ENCODE measurements around the gene CABYR.
A peak's percentile ranks its signal among the peaks of the same experiment; 100 is the strongest.

The CABYR gene

GRCh38 chr18:24138789-24139616 lies at the start of gene CABYR:
Gene CABYR (plus strand): TSS chr18:24139062. CDS start chr18:24143115, 4,053 bp downstream.
- peak; percentile 88 for DNase-seq (ENCODE audit: low read depth)
- no peak for TF ChIP-seq CTCF (conservative IDR thresholded peaks at IDR 0.05; ENCODE audit: low read length)
- H3K4me3 ChIP-seq (ENCODE audit: low read length): peak within 1 kb of the TSS; percentile 77

GRCh38 chr18:24089076-24089475 lies 49.8 kb upstream of the CABYR start:
- peak; percentile 5 for DNase-seq (ENCODE audit: low read depth)
- TF ChIP-seq CTCF (conservative IDR thresholded peaks at IDR 0.05; ENCODE audit: low read length): no peak
- H3K4me3 ChIP-seq (ENCODE audit: low read length): no peak overlapping the region

- H3K4me3 ChIP-seq (ENCODE audit: low read length): no peak overlapping the region
- no peak for TF ChIP-seq CTCF (conservative IDR thresholded peaks at IDR 0.05; ENCODE audit: low read length)
- no peak for DNase-seq (ENCODE audit: low read depth)
Measured at GRCh38 chr18:24089515-24090337, 49.1 kb upstream of the CABYR start.

- no peak for TF ChIP-seq CTCF (conservative IDR thresholded peaks at IDR 0.05; ENCODE audit: low read length)
- no peak for DNase-seq (ENCODE audit: low read depth)
- no peak overlapping the region for H3K4me3 ChIP-seq (ENCODE audit: low read length)
Measured at GRCh38 chr18:24090876-24091275, 48.0 kb upstream of the CABYR start.

GRCh38 chr18:24094561-24094960 lies 44.3 kb upstream of the CABYR start:
- no peak for TF ChIP-seq CTCF (conservative IDR thresholded peaks at IDR 0.05; ENCODE audit: low read length)

GRCh38 chr18:24095976-24096375 lies 42.9 kb upstream of the CABYR start:
- no peak overlapping the region for H3K4me3 ChIP-seq (ENCODE audit: low read length)
- TF ChIP-seq CTCF (conservative IDR thresholded peaks at IDR 0.05; ENCODE audit: low read length): no peak
- peak; percentile 64 for DNase-seq (ENCODE audit: low read depth)

More at GRCh38 chr18:24094561-24094960, 44.3 kb upstream of the CABYR start:
- peak; percentile 21 for DNase-seq (ENCODE audit: low read depth)
- no peak overlapping the region for H3K4me3 ChIP-seq (ENCODE audit: low read length)
